Stimulated activated CD4-positive, alpha-beta T cell treated with anti-CD3 and anti-CD28 coated beads, Interleukin-12 subunit alpha, Interleukin-12 subunit beta, amount 100 ng/mL, for 48 hours (primary cell): ENCODE data around the gene MSRB1.

Experiments used
- DNase-seq, 3 donors: peaks; one replicate each; pipeline ENCODE4 v3.0.0-alpha.2; 2020; ENCODE audit warnings: low read depth in 2 of 3, low spot score in 1 of 3

Gene MSRB1

GRCh38 chr16:1918351-1919326 is 24.4 kb downstream of the MSRB1 start, which contains the start of gene HS3ST6:
TSS of gene HS3ST6 (minus strand) at chr16:1918415. CDS start at chr16:1918323, 92 bp downstream.
- no peak for DNase-seq

- no peak for DNase-seq
Measured at GRCh38 chr16:1917665-1918350, 25.2 kb downstream of the MSRB1 start.

GRCh38 chr16:1917056-1917664 is 25.8 kb downstream of the MSRB1 start:
- no peak for DNase-seq

- DNase-seq: no peak
Measured at GRCh38 chr16:1916640-1916990, 26.4 kb downstream of the MSRB1 start.

GRCh38 chr16:1915732-1916639 is 27.0 kb downstream of the MSRB1 start:
- DNase-seq: no peak

GRCh38 chr16:1914988-1915387 is 28.0 kb downstream of the MSRB1 start:
- no peak for DNase-seq

GRCh38 chr16:1914084-1914608 is 28.9 kb downstream of the MSRB1 start:
- no peak for DNase-seq

- DNase-seq: no peak
Measured at GRCh38 chr16:1913327-1914083, 29.5 kb downstream of the MSRB1 start.

- no peak for DNase-seq
Measured at GRCh38 chr16:1912215-1912543, 30.8 kb downstream of the MSRB1 start.

- no peak for DNase-seq
Measured at GRCh38 chr16:1911467-1912214, 31.4 kb downstream of the MSRB1 start.

GRCh38 chr16:1909561-1910231 is 33.3 kb downstream of the MSRB1 start:
- no peak for DNase-seq

GRCh38 chr16:1908983-1909382 is 34.0 kb downstream of the MSRB1 start:
- no peak for DNase-seq

GRCh38 chr16:1908184-1908583 is 34.8 kb downstream of the MSRB1 start:
- no peak for DNase-seq

- DNase-seq: no peak
Measured at GRCh38 chr16:1907226-1907860, 35.7 kb downstream of the MSRB1 start.

GRCh38 chr16:1906846-1907165 is 36.2 kb downstream of the MSRB1 start:
- no peak for DNase-seq

GRCh38 chr16:1906055-1906845 is 36.7 kb downstream of the MSRB1 start:
- no peak for DNase-seq
